GM21619 (cell line): ENCODE measurements around the gene TRPM2.

ENCODE experiments used
- ATAC-seq: cut with Tn5 transposase; IDR thresholded peaks from one replicate; pipeline ENCODE4 v1.9.1; 2021; ENCODE audit not compliant: unreplicated experiment

Gene TRPM2

DNA sequence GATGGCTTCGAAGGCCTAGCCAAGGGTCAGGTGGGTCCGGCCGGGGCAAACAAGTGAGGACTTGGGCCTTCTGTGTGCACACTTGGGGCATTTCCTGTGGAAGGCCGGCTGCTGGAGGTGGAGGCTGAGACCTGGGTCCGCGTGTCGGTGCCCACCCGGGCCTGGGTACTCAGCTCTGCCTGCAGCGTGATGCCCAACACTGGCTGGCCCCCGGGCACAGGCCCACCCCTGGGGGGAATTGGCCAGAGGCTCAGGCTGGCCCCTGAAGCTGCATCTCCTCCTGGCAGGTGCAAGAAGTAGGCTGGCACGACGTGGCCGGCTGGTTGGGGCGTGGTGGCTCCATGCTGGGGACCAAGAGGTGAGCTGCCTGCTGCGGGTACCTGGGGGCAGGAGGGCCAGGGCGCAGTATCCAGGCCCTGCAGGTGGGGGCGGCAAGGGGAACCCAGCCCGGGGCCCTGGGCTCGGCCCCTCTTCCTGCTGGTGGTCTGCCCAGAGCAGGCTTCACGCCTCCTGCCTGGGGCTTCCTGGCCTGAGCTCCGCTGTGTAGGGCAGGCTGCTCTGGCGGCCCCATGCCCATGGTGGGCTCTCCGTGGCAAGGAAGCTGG is 31.5 kb upstream of the TRPM2 start:
- ATAC-seq = no peak

- ATAC-seq = no peak
These were observed 30.6 kb upstream of the TRPM2 start for GRCh38 chr21:44322621-44323325.

DNA sequence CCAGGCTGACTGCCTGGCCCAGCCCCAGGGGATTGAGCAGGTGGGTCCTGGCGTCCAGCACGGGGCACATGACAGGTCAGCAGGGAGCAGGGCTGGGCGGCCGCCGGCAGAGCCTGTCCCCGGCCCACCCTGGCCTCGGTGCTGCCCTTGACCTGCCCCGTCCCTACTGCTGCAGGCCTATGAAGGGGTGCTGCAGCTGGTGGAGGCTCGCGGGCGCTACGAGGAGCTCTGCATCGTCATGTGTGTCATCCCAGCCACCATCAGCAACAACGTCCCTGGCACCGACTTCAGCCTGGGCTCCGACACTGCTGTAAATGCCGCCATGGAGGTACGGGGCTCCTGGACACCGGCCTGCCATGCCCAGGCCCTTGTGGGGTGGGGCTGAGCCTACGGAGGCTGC is 29.8 kb upstream of the TRPM2 start:
- ATAC-seq = no peak

GRCh38 chr21:44324106-44324853 is 29.1 kb upstream of the TRPM2 start:
- no peak for ATAC-seq

- ATAC-seq = no peak
These were observed 28.6 kb upstream of the TRPM2 start for GRCh38 chr21:44324854-44325107.

GRCh38 chr21:44325386-44326271 is 27.8 kb upstream of the TRPM2 start:
- ATAC-seq = no peak

GRCh38 chr21:44326272-44326647 is 27.2 kb upstream of the TRPM2 start:
- no peak for ATAC-seq

DNA sequence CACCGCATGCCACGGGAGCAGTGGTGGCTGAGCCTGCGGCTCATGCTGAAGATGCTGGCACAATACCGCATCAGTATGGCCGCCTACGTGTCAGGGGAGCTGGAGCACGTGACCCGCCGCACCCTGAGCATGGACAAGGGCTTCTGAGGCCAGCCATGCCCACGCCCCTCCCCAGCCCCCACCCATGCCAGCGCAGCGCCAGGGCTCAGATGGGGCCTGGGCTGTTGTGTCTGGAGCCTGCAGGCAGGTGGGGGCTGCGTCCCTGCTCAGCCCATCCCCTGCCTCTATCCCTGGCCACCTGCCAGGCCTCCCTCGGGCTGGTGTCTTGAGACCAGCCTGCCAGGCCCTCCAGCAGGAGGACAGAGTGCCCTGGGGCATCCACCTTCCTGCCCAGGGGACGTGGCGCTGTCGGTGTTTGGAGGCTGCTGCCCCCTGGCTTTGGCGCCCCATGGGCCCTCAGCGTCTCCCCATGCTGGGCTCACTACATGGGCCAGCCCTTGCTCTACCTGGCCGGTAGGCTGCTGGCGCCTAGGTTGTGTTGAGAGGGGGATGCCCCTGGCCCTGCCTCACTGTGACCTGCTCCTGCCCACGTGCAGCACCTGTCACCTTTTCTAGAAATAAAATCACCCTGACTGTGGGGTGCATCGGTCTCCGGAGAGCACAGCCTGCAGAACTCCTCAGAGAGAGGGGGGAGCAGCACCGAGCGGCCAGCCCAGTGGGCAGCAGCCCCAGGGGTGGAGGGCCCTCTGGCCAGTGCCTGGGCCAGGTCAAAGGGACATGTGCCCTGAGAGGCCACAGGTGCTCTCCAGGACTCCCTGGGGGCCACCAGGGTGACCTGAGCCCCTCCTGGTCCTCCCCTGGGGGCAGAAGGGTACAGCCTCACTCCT is 26.5 kb upstream of the TRPM2 start:
- ATAC-seq = no peak

- no peak for ATAC-seq
These were observed 25.8 kb upstream of the TRPM2 start for GRCh38 chr21:44327603-44327974.

GRCh38 chr21:44328242-44328895 is 25.1 kb upstream of the TRPM2 start:
- ATAC-seq = no peak

- no peak for ATAC-seq
These were observed 24.1 kb upstream of the TRPM2 start for GRCh38 chr21:44329086-44329889.

DNA sequence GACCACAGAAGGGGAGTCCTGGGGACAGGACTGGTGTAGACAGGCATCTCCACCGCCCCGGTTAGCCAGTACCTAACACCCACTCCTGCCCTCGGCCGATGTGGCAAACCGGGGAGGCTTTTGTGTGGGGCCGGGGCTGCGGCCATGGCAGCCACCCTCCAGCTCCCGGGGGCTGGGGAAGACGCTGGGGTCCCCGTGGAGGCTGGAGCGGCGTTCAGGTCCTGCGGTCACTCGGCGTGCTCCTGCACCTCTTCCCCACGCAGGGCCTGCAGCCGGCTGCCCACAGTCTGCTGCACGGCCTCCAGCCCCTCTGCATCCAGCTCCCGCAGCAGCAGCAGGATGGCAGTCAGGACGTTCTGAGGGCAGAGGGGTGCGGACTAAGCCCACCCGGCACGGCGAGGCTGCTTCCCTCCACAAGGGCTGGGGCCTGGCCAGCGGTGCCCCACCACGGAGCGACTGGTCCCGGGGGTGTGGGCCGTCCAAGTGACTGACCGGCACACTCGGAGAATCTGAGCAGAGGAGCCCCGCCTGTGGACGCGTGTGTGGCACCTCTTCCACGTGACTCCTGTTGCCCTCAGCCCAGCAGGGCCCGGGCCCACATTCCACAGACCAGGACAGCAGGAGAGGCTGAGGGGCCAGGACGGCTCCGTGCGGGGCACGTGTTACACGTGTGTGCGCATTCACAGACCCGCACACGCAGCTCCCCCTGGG is 23.3 kb upstream of the TRPM2 start:
- no peak for ATAC-seq

DNA sequence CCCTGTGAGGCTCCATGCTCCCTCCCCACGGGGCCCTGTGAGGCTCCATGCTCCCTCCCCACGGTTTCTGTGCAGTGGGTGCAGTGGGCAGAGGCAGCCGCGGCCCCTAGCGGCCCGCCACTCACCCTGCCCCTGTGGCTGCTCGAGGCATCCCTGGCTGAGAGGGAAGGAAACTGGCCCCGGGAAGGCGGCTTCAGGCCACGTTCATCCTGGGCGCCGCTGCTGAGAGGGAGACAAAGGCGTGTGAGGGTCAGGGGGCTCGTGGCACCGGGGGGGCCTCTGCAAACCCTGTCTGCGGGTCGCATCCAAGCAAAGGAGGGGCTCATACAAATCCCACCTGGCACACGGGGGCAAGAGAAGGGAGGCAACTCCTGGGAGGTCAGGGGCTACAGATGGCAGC is 22.7 kb upstream of the TRPM2 start:
- ATAC-seq = no peak

DNA sequence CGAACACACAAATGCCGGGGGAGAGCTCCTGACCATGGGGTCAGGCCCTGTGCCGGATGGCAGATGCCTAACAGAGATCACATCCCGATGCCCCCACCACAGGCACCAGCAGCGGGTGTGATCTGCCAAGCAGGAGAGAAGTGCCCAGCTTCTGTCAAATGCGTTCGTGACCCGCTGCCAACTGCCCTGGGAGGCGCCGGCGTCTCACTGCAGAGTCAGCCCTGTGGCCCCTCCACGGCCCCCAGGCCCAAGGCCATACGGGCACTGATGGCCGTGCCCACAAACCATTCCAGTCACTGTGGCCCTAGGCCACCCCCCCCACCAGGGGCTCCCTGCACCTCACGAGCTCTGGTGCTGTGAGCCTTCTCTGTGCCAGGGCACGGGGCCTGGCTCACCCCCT is 22.2 kb upstream of the TRPM2 start:
- no peak for ATAC-seq

- ATAC-seq = no peak
These were observed 21.6 kb upstream of the TRPM2 start for GRCh38 chr21:44331650-44332307.

GRCh38 chr21:44332383-44332782 is 21.0 kb upstream of the TRPM2 start:
- no peak for ATAC-seq

DNA sequence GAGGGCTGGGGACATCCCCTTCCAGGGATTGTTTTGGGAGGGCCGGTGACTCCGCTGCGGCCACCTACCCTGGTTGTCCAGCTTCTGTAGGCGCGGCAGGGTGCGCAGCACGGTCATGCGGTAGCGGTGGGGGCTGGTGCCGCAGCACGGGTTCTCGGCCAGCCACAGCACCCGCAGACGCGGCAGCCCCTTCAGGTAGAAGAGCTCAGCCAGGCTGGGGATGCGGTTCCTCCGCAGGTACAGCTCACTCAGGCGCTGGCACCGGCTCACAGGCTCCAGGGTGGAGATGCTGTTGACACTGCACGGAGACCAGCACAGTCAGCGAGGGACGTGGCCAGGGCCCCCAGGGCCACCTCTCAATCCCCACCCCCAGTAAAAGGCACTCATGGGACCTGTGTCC is 20.5 kb upstream of the TRPM2 start:
- ATAC-seq = no peak
